Transverse colon (tissue), 4 donors: ENCODE results near the gene DOCK7.

Experiments used
- POLR2A ChIP-seq: fragments of 450-650 bp; IDR thresholded peaks from one replicate; pipeline ENCODE4 v1.6.1; 2016; ENCODE audit warnings: antibody characterized with exemption, mild to moderate bottlenecking, moderate library complexity
- POLR2AphosphoS5 ChIP-seq, 3 donors: sonication (generic); formaldehyde crosslinking; IDR thresholded peaks; one replicate each; pipeline ENCODE4 v1.6.1; 2016; ENCODE audit warnings: antibody characterized with exemption in 3 of 3
- TF ChIP-seq, protein P1 (sequence below), 5 experiments: fragments of 200-600 bp in 3 of 5; fragments of 450-650 bp in 2 of 5; sonication (generic) in 3 of 5; IDR thresholded peaks; 1 replicate in 2 of 5; 2 replicates in 3 of 5; pipeline ENCODE4 v1.5.1; 2016 to 2017; ENCODE audit warnings: antibody characterized with exemption in 5 of 5, inconsistent platforms in 3 of 5, mild to moderate bottlenecking in 2 of 5, moderate library complexity in 1 of 5

DNA sequence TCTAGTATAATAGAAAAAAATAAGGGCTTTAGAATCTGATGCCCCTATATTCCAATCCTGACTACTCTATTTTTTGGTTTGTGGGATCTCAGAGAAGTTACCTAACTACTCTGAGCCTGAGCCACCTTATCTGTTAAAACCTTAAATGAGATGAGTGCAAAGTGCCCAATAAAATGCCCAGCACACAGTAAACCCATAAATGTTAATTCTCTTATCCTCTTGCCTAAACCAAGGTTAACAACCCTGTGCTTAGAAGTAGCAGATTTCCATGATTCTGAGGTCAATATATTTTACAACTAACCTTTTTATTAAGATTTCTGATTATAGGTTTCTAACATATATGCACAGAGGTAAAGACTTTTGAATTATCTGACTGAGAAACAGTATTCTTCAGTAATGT, 35.8 kb downstream of the DOCK7 start:
- TF ChIP-seq, protein P1, sequence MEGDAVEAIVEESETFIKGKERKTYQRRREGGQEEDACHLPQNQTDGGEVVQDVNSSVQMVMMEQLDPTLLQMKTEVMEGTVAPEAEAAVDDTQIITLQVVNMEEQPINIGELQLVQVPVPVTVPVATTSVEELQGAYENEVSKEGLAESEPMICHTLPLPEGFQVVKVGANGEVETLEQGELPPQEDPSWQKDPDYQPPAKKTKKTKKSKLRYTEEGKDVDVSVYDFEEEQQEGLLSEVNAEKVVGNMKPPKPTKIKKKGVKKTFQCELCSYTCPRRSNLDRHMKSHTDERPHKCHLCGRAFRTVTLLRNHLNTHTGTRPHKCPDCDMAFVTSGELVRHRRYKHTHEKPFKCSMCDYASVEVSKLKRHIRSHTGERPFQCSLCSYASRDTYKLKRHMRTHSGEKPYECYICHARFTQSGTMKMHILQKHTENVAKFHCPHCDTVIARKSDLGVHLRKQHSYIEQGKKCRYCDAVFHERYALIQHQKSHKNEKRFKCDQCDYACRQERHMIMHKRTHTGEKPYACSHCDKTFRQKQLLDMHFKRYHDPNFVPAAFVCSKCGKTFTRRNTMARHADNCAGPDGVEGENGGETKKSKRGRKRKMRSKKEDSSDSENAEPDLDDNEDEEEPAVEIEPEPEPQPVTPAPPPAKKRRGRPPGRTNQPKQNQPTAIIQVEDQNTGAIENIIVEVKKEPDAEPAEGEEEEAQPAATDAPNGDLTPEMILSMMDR (IDR thresholded peaks at IDR 0.05) = no peak
- TF ChIP-seq POLR2AphosphoS5 (IDR thresholded peaks at IDR 0.05) = no peak
- TF ChIP-seq POLR2A = no peak
